SIG-M5 (cell line): ENCODE measurements around the gene STRN3.
A peak's percentile ranks its signal among the peaks of the same experiment; 100 is the strongest.
"Not testable (repeated sequence)": the region's sequence is repeated elsewhere in the genome, so short reads cannot be mapped to it uniquely, and the experiment has no call there.

ENCODE experiments used
- DNase-seq: peaks from one replicate; lab custom pipeline; 2025; lab: John Stamatoyannopoulos, UW

The STRN3 gene

DNA sequence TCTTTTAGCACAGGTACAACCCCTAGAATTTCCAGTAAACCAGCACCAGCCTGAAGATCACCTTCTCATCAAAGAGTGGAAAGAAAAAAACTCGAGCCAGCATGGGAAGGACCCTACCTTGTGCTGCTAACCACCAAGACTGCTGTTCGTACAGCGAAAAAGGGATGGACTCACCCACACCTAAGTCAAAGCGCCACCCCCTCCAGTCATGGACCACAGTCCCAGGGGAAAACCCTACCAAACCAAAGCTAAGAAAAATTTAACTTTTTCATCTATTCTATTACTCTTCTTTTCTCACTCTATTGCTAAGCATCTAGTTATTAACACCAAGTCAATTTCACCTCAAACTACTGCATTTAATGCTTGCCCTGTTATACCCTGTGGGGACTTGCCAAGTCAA, 56.4 kb downstream of the STRN3 start:
- not testable (repeated sequence) for DNase-seq

DNA sequence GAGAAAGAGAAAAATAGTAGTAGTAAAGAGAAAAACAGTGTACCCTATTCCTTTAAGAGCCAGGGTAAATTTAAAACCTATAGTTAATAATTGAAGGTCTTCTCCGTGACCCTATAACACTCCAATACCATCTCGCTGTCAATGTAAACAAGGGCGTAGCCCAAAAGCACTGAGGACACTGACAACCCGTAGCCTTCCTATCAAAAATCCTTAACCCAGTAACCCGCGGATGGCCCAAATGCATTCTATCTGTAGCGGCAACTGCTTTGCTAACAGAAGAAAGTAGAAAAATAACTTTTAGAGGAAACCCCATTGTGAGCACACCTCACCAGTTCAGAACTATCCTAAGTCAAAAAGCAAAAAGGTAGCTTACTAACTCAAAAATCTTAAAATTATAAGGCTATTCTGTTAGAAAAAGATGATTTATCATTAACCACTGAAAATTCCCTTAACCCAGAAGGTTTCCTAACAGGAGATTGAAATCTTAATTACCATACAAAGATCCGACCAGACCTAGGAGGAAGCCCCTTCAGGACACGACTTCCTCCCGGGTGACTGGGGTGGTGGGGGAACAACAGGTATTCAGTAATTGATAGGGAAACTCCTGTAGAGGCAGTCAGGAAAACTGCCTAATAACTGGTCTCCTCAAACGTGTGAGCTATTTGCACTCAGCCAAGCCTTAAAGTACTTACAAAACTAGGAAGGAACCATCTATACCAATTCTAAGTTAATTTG, 58.6 kb downstream of the STRN3 start:
- DNase-seq, result not testable (repeated sequence)

DNA sequence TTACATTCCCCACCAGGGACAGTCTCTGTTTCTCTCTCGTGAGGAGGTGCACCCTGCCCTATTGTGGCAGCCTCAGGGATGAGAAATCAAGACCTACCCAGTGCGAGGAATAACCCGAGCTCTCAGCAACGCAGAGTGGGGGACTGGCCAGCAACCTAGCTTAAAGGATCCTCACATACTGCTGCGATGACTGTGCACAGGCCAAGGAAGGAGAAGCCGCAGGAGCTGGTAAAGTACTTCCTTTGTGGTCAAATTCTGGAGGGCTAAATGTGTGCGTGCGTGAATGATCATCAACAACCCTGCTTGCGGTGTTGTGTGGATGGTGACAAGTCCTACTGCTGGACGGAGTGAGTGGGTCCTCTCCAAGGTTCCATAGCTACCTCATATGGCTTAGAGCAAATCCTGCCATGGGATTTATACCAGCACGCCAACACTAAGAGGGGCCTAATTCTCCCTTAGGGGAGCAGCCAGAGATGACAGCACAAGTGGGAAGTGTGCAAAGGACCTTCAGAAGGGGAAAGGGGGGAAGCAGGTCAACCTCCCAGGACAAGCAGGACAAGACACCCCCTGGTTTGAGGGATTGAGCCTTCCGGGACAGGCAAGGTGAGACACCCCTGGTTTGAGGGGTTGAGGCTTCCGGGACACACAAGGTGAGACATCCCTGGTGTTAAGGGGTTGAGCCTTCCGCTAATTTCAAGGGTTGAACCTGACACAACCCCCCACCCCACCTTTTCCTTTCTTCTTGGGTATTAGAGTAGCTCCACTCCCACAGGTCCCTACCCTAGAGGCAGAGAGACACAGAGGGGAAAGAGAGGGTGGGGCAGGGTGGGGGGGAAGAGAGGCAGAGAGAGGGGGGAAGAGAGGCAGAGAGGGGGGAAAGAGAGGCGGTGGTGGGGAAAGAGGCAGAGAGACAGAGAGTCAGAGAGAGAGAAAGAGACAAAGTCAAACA, 59.5 kb downstream of the STRN3 start:
- DNase-seq, result peak; percentile 3

- DNase-seq, result not testable (repeated sequence)
These were observed 60.3 kb downstream of the STRN3 start for GRCh38 chr14:30965861-30966260.

DNA sequence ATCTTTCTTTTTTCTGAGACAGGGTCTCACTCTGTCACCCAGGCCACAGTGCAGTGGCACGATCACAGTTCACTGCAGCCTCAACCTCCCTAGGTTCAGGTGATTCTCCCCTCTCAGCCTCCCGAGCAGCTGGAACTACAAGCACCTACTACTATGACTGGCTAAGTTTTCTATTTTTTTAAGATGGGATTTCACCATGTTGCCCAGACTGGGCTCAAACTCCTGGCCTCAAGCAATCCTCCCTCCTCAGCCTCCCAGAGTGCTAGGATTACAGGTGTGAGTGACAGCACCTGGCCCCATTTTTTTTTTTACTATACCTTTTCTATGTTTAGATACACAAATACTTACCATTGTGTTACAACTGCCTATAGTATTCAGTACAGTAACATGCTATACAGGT, 63.6 kb downstream of the STRN3 start:
- not testable (repeated sequence) for DNase-seq

- no peak for DNase-seq
These were observed 64.8 kb downstream of the STRN3 start for GRCh38 chr14:30961330-30961729.

DNA sequence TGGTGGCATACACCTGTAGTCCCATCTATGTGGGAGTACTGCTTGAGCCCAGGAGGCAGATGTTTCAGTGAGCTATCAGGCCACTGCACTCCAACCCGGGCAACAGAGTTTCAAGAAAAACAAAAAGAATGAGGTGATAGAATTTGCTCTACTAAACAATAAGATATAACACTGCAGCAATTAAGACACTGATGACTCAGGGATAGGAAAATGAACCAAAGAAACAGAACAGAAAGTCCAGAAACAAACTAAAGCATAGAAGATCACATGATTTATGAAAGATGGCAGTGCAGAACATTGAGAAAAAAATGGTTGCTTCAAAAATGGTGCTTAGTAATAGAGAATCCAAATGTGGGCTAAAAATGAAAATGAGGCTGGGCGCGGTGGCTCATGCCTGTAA, 66.0 kb downstream of the STRN3 start:
- DNase-seq, result no peak

DNA sequence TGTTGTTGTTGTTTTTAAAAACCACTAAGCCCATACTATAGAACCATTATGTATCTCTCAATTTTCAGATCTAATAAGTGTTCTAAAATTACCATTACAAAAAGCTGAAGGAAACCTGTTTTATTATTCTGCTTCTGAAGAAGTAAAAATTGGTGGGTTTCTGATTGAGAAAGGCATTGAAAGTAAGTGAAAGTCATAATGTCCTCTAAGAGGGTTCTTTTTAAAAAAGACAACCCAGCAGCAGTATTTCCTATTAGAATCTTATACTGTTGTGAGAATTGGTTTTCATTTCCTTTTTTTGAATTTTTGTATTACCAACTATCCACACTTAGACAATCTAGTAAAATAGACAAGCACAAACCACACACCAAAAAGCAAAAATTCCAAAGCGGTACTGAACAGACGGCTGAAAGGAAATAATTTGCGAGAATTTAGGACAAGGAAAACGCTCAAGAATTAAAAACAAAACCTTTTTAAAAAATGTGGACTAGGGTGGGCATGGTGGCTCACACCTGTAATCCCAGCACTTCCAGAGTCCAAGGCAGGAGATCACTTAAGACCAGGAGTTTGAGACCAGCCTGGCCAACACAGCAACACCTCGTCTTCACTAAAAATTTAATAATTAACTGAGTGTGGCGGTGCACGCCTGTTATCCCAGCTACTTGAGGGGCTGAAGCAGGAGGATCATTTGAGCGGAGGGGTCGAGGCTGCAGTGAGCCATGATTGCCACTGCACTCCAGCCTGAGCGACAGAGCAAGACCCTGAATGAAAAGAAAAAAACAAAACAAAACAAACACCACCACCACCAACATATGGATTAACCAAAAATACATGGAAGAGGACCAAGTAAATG, 67.4 kb downstream of the STRN3 start:
- DNase-seq, result no peak

DNA sequence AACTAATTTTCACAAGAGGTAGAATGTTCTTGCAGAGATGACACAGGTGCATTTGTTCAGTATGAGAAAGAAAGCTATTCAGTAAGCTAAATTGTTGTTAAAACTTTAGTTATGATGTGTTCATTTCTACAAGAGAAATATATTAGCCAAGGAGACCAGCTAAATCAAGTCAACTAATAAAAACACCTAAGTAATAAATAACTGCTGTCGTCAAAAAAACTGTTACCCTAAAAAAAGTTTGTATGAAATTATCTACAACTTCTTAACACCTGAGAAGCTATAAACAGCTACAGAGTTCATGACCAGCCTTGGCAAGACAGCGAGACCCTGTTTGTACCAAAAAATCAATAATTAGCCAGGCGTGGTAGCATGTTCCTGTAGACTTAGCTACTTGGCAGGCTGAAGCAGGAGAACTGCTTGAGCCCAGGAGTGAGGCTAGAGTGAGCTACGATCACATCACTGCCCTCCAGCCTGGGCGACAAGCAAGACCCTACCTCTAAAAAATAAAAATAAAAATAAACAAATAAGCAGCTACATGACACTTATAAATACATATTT, 68.3 kb downstream of the STRN3 start:
- DNase-seq, result no peak

DNA sequence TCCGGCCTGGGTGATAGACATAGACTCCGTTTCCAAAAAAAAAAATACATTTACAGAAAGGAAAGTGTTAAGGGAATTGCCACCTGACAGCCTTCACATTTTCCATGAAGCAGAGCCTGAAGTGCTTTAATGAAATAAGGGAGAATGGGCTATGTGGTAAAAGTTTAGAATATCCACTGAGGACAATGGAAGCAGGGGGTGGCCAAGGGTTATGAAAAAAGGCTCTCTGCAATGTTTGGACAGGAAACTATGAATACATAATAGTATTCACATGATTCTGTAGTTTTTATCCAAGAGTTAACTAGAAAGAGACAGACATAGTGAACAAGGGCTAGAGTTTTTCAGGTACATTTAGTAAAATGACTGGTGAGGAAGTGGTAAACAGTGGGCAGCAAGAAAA, 76.5 kb downstream of the STRN3 start:
- DNase-seq, result no peak

DNA sequence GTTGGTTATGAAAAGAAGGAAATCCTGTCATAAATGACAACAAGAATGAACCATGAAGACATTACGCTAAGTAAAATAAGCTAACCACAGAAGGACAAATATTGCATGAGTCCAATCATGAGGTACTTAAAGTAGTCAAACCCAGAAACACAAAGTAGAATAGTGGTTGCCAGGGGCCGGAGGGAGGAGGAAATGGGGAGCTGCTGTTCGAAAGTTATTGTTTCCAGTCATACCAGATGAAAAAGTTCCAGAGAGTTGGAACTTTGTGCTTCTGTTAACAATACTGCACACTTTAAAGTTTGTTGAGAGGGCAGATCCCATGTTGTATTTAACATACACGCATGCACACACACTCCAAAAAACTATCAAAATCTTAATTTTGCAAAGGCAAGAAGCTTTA, 82.5 kb downstream of the STRN3 start:
- no peak for DNase-seq

- no peak for DNase-seq
These were observed 85.3 kb downstream of the STRN3 start for GRCh38 chr14:30940886-30941285.

DNA sequence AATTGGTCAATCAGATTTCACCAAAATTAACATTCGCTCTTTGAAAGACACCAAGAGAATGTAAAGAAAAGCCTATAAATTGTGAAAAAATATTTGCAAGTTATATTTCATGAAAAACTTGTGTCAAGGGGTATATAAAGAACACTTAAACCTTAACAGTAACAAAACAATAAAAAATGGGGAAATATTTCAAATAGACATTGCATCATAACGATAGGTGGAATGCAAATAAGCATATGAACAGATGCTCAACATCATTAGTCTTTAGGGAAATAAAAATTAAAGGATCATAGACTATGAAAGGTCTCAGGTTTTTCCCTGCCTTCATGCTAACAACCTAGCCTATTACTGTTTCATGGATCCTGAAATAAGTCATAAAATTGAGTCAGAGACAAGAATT, 87.6 kb downstream of the STRN3 start:
- no peak for DNase-seq

GRCh38 chr14:30935445-30935844, 90.7 kb downstream of the STRN3 start:
- no peak for DNase-seq

DNA sequence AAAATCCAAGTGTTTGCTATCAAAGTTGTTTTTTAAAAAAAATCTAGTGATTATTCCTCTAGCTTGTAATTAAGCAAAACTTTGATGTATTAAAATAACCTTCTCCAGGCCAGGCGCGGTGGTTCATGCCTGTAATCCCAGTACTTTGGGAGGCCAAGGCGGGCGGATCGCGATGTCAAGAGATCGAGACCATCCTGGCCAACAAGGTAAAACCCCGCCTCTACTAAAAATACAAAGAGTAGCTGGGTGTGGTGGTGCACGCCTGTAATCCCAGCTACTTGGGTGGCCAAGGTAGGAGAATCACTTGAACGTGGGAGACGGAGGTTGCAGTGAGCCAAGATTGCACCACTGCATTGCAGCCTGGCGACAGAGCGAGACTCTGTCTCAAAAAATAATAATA, 92.2 kb downstream of the STRN3 start:
- DNase-seq, result not testable (repeated sequence)

- DNase-seq, result no peak
These were observed 97.7 kb downstream of the STRN3 start for GRCh38 chr14:30928462-30928861.

- no peak for DNase-seq
These were observed 100.9 kb downstream of the STRN3 start for GRCh38 chr14:30925254-30925653.

GRCh38 chr14:30921788-30922187, 104.4 kb downstream of the STRN3 start:
- no peak for DNase-seq

DNA sequence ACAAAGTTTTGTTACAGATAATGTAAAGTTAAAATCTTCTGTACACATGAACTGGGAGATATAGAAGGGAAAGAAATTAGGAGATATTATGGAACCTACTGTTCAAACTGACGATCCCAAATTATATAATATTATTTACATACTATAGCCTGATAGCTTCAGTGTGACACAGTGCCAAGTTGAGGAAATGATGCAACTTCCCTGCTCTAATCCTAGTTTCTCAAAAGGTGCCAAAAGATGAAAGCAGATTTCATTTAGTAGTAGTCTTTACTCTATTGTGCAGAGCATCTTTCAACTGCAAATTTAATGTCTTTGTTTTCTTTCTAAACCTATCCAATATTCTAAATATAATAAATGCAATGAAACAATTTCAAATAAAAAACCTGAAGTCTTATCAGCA, 104.9 kb downstream of the STRN3 start:
- no peak for DNase-seq

- DNase-seq, result no peak
These were observed 110.6 kb downstream of the STRN3 start for GRCh38 chr14:30915596-30915995.

DNA sequence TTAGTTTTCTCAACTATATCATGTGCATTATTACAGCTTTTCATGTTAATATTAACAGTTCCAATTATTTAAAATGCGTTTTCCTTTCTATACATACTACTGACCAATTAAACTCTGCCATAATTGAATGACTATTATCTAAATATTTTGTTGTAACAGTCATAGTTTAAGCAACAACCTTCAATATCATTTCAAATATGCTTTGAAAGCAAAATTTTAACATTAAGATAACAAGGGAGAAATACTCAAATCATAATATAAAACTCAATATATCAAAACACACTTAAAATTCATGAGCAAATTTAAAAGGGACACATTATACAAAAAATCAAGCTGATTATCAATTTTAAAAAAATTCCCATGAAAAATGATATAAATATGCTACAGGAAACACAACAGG, 111.4 kb downstream of the STRN3 start:
- DNase-seq, result no peak

DNA sequence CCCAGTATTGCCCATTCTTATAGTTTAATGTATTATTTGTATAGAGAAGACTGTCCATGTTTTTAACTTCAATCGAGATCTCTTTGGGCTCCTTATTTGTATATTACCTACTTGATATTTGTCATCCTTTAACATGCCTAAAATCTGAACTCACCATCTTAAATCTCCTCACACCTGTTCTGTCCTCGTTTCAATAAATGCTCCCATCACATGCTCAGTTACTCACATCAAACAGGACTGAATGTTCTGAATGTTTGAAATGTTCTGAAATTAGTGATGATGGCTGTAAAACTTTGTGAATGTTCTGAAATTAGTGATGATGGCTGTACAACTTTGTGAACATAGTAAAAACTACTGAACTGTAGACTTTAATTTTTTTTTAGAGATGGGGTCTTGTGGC, 117.4 kb downstream of the STRN3 start:
- no peak for DNase-seq
